CD4-positive, alpha-beta T cell treated with Interferon gamma for 1 hour (primary cell): Measurements from ENCODE around the gene ZNF200.
A peak's percentile ranks its signal among the peaks of the same experiment; 100 is the strongest.
"Not testable (repeated sequence)": the region's sequence is repeated elsewhere in the genome, so short reads cannot be mapped to it uniquely, and the experiment has no call there.

Source experiments
- DNase-seq: peaks from one replicate; pipeline ENCODE4 v3.0.0-alpha.2; 2020

ZNF200 gene

DNA sequence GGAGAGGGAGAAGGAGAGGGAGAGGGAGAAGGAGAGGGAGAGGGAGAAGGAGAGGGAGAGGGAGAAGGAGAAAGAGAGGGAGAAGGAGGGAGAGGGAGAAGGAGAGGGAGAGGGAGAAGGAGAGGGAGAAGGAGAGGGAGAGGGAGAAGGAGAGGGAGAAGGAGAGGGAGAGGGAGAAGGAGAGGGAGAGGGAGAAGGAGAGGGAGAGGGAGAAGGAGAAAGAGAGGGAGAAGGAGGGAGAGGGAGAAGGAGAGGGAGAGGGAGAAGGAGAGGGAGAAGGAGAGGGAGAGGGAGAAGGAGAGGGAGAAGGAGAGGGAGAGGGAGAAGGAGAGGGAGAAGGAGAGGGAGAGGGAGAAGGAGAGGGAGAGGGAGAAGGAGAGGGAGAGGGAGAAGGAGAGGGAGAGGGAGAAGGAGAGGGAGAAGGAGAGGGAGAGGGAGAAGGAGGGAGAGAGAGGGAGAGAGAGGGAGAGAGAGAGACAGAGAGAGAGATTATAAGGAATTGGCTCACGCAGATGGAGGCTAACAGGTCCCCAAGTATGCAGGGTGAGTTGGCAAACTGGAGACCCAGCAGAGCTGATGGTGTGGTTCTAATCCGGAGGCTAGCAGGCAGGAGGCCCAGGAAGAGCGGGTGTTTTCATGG lies 37.1 kb downstream of the ZNF200 start:
- not testable (repeated sequence) for DNase-seq

DNA sequence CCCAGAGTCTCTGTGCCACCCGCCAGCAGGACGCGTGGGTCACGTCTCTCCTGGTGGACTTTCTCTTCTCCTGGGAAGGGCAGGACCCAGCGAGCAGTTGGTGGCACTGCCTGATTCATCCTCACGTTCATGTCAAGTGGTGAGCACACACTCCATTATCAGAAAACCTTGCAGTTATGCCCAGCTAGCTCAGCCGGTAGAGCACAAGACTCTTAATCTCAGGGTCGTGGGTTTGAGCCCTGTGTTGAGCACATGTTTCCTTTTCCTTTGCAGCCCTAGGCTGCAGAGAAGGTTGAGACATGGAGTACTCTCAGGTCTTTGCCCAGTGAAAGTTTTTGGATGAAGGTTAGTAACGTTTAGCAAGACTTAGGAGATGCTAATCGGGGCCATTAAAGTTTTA lies 39.0 kb downstream of the ZNF200 start:
- no peak for DNase-seq

DNA sequence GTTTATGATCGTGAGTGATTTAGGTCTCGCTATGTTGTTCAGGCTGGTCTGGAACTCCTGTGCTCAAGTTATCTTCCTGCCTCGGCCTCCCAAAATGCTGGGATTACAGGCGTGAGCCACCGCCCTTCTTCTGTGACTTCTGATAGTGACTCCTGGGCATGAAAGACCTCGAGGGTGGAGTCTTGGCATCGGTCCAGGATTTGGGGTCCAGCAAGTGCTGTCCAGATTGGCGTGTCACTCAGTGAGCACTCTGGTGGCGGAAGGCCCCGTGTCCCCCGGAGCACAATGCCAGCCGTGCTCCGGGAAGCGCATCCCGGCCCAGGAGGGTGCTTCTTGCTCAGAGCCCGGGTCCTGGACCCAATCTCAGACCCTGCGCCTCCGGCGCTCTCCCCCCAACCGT lies 40.2 kb downstream of the ZNF200 start:
- DNase-seq, result no peak

DNA sequence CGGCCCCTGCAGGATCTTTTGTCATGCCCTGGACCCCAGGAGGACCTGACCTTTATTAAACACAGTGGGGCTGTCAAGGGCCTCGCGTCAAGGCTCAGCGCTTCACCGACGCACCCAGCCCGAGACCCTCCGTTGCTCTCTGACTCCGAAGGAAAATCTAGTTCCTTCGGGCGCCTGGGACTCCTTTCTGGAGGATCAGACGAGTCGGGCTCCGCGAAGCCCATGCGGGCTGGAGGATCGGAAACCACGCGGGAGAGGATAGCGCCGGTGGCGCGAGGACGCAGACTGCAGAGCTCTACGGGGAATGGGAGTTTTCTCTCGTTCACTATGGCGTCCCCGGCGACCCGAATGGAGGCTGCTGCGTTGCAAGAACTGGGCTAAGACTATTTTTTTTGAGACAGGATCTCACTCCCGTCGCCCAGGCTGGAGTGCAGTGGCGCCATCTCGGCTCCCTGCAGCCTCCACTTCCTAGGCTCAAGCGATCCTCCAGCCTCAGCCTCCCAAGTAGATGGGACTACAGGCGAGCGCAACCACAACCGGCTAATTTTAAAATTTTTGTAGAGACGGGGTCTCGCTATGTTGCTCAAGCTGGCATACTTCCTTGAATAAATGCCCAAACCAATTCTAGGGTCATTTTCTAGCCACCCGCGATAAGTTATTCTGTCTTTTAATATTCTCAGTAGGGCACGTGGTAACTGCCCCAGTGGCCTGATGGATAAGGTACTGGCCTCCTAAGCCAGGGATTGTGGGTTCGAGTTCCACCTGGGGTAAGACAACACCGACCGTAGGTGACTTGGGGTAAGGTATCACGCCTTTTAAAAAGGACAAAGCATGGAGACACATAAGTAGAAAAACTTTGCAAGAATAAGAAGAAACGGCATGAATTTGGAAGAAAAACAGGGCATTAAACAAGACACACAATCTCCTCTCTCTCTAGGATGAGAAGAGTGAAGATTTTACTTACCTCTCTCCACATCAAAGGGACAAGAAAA lies 41.4 kb downstream of the ZNF200 start:
- DNase-seq, result no peak

DNA sequence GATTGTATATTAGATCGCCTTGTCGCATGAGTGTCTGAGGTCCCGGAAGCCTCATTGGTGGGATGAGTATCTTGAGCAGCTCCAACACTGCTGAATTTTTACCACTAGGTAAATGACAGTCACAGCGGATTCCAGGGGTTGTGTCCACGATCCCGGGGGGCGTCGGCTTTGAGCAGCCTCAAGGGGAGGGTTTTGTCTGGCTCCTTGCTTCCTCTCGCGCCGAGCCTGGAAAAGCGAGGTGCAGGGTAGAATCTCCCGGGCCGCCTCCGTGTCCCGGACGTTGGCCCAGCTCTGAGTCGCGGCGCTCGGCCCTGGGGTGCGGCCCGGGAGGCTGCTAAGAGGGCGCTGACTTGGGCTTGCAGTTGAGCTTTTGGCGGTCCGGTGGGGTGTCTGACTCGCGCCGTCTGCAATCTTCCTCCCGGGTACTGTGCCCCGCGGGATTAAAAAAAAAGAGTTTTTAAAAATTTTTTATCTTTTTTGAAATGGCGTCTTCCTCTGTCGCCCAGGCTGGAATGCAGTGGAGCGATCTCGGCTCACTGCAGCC lies 42.4 kb downstream of the ZNF200 start:
- no peak for DNase-seq

DNA sequence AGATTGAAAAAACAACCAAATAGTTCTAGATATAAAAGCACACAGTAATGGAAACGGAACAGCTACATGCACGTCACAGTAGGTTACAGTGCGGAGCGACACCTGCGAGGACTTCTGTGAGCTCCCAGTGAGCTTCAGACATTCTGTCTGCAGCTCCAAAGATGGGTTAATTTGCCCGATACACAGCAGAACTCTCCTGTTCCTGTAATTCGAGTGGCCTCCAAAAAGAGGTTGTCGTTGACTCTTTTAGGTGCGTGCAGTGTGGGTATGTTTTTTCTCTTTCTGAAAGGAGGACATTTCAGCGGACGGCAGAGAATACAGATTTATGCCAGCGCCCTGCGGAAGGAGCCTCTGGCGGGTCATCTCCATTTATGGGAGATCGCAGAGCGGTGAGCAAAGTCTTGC lies 44.0 kb downstream of the ZNF200 start:
- DNase-seq, result no peak

DNA sequence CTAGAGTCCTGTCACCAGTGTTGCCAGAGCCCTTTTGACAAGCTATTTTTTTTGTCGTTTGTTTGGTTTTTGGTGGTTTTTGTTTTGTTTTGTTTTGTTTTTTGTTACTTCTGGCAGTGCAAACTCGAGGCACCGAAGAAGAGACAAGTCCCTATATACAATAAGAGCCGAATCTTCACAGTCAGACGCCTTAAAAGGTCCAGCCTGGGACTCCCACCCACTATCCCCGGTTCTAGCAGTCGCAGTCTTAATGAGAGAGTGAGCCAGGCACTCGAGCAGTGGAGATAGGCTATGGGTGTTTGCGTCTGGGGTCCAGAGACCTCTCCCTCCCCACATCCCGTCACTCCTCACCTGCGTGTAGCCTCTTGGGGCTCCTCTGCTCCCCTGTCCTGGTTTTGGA lies 45.1 kb downstream of the ZNF200 start:
- DNase-seq, result no peak

DNA sequence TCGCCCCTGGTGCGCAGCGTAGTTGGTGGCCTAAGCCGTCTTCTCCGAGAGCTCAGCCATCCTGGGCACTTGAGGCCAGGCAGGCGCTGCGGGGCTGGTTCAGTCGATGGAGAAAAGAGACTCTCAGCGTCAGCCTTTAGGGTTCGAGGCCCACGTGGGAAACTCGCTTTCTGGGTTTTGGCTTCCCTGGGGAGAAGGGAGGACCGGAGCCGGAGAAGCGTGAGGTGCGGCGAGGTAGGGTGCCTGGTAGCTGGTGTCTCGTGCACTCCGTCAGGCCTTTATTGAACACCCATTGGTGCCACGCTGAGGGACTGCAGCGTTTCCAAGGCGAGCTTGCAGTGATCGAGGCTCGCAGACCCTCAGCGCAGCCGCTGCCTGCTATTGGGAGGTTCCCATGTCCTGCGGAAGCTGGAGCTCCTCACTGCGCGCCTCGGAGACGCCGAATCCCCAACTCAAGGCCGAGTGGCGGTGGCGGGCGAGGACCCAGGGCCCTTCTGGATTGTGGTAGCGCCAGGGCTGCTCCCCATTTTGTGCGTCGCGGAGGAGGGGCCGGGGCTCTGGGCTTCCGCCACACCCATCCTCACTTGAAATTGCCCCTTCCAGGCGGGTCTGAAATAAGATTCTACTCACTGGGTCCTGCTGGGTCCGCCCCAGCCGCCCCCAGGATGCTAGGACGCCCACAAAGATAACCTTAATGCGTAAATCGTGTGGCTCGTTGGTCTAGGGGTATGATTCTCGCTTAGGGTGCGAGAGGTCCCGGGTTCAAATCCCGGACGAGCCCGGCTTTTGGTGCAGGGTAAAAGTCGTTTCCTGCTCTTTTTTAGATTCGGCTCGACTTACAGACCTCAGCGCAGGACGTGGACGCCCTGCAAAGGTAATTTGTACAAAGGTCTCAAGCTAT lies 45.8 kb downstream of the ZNF200 start:
- no peak for DNase-seq

DNA sequence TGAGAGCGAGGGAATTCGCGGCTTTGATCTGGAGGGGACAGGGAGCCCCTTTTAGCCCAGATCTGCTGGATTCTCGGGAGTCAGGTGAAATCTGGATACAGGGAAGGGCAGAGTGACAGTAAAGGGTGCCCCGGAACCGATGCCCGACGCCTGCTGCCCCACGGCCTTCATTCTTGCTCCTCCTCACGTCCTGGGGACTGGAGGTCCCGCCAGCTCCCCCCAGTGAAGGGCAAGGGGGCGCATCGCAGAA lies 46.4 kb downstream of the ZNF200 start:
- DNase-seq, result no peak

DNA sequence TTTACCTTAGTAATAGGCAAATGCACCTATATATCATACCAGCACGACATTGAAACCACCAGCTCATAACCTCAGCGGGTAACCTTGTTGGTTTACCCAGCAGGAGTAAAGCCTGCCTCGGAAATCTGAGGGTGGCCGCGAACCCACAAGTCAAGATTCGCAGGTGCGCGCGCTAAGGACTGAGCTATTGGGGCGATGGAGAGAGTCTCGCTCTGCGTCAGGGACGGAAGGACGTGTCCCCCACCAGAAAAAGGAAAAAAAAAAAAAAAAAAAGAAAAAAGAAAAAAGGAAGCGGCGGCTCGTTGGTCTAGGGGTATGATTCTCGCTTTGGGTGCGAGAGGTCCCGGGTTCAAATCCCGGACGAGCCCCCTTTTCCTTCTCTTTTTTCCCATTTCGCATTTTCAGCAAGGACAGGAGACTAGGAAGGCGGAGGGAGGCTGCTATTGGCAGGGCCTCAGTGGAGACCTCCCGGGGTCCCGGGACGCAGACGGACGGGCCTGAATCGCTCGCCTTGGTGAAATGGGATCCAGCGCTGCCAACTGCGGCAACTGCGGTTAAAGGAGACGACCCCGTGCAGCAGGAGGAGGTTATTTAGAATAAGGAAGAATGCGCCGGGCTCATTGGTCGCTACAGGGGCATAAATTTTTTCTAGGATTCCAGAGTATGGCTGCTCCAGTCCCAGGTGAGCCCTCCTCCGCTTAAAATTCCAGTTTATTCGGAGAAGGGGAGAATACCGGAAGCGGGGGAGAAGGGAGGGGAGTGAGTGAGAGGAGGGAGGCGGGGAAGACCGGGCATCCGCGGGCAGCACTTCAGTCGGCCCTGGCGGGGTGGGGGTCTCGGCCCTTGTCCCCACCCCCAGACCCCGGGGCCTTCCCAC lies 46.9 kb downstream of the ZNF200 start, which contains the start of gene OR1F1:
Gene OR1F1, plus strand, starts transcription at position 407 of the 877 bp plus-strand sequence.
- peak; percentile 52 for DNase-seq

DNA sequence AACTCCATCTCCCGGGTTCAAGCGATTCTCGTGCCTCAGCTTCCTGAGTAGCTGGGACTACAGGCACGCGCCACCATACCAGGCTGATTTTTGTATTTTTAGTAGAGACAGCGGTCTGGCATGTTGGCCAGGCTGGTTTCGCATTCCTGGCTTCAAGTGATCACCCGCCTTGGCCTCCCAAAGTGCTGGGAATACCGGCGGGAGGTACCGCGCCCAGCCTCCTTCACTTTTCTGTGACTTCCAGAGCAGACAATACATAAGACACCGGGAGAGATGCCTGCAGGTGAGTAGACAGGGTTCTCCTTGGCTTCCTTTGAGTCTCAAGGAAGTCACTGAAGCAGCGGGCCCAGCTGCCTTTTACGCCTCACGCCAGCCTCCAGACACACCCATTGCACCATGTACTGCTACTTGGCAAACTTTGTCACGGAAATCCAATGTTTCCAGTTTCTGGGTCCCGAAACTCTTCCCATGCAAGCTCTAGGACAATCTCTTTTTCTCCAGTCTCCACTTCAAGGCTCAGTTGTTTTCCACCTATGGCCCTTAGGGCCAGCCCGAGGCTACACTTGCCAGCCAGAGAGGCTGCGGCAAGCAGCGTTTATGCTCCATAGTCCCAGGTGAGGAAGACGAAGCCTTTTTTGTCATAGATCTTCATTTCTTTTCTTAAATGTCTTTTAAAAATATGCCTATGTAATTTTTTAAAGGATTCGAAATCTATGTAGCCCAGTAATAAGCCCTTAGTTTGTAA lies 47.8 kb downstream of the ZNF200 start:
- no peak for DNase-seq

DNA sequence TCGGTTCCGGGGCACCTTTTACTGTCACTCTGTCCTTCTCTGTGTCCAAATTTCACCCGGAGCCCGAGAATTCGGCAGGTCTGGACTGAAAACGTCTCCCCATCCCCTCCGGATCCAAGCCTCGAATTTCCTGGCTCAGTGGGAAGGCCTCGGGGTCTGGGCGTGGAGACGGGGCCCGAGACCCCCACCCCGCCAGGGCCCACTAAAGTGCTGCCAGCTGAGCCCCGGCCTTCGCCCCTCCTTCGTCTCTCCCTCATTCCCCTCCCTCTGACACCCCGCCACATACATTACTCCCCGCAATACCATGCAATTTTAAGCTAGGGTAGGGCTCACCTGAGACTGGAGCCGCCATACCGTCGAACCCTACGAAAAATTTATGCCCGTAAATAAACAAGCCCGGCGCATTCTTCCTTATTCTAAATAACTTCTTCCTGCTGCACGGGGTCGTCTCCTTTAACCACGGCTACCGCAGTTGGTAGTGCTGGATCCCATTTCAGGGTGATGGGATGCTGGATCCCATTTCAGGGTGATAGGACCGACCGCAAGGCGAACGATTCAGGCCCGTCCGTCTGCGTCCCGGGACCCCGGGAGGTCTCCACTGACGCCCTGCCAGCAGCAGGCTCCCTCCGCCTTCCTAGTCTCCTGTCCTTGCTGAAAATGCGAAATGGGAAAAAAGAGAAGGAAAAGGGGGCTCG lies 51.4 kb downstream of the ZNF200 start:
- no peak for DNase-seq

DNA sequence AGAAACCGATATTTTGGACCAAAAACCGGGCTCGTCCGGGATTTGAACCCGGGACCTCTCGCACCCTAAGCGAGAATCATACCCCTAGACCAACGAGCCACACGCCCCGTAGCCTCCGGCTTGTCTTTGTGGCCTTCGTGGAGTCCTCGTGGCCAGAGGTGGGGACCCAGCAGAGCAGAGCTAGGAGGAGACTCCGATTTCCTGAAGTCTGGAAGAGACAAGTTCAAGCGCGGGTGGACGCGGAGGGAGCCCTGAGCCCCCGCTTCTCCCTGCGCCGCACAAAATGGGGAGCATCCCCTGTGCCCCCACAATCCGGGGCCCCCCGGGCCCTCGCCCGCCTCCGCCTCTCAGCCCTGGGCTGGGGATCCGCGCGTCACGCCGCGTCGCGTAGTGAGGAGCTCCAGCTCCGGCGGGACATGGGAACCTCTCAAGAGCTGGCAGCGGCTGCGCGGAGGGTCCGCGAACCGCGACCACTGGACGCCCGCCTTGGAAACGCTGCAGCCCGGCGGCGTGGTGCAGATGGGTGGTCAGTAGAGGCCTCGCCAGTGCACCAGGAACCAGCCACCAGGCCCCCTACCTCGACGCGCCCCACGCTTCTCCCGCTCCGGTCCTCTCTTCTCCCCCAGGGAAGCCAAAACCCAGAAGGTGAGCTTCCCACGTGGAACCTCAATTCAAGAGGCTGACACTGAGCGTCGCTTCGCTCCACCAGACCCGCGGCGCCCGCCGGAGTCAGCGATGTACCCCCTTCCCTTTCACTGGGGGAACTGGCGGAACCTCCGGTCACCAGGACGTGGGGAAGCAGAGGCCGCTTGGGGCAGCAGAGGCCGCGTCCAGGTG lies 52.1 kb downstream of the ZNF200 start:
- peak; percentile 46 for DNase-seq

DNA sequence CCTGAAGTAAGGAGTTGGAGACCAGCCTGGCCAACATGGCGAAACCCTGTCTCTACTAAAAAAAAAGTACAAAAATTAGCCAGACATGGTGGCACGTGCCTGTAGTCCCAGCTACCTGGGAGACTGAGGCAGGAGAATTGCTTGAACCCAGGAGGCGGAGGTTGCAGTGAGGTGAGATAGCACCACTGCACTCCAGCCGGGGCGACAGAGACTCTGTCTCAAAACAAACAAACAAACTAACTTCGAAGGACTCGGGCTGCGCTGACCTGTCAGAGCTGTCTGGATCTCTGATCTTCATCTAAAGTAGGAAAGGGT lies 52.7 kb downstream of the ZNF200 start:
- not testable (repeated sequence) for DNase-seq

DNA sequence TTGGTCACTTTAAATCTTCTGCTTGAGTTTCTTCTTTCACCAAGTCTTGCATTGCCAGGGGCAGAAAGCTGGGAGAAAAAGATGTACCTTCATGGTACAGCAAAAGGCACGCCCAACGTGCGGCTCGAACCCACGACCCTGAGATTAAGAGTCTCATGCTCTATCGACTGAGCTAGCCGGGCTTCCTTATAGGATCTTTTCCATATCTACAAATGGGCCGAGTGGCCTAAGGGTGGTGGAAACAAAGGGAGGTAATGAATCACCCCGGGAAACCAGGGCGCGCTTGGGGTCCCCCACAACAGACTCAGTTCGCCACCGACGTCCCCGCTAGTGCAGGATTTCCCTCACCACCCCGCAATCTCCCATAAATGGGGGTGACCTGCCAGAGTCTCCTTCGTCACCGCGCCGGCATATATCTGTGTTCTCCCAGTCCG lies 54.5 kb downstream of the ZNF200 start:
- DNase-seq, result no peak

DNA sequence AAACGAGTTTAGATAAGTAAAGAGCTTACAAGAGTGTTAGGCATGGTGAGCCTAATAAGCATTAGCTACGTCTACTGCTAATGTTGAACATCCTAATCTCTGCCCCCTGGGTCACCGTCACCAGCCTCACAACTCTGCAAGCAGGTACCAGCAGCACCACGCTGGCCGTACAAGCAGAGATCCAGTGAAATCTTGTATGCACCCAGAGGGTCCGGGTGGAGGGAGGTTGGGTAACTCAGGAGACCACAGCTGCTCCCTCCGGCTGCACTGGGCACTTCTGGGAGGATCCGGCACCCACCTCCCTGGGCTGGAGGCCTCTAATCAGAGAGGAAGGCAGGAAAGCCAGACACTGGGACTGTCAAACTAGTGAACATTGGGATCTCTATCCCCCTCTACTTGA lies 55.3 kb downstream of the ZNF200 start:
- DNase-seq, result no peak

DNA sequence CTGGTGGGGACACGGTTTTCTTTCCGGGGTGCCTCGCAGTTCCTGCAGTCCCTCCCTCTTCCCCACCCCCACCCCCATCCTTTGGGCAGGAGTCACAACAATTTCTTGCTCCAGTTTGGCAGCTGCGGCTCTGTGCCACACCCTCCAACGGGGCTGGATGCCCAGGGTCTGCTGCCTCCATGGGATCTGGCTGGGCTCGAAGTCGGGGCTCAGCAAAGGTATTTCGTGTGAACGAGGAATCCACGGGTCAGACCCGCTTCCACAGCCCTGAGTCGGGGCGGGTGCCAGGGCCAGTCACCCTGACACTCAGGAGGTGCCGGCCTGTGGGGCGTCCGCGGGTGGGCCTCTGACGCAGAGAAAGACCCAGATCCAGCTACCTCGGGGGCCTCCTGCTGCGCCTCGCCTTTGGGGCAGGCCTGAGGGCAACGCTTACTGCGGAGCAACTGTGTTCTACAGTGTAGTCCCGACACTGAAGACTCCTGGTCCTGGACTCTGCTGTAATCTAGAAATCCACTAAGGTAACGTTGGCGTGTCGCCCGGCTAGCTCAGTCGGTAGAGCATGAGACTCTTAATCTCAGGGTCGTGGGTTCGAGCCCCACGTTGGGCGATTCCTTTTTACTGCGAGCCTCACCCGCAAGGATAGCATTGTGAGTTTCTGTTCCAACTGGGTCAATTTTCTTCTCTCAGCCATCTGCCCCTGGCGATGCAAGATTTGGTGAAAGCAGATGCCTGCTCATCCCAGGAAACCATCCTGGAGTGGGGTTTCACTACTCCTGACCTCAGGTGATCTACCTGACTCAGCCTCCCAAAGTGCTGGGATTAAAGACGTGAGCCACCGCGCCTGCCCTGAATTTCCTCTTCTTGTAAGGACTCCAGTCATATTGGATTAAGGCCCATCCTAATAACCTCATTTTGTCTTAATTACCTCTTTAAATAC lies 59.5 kb downstream of the ZNF200 start:
- DNase-seq, result no peak

DNA sequence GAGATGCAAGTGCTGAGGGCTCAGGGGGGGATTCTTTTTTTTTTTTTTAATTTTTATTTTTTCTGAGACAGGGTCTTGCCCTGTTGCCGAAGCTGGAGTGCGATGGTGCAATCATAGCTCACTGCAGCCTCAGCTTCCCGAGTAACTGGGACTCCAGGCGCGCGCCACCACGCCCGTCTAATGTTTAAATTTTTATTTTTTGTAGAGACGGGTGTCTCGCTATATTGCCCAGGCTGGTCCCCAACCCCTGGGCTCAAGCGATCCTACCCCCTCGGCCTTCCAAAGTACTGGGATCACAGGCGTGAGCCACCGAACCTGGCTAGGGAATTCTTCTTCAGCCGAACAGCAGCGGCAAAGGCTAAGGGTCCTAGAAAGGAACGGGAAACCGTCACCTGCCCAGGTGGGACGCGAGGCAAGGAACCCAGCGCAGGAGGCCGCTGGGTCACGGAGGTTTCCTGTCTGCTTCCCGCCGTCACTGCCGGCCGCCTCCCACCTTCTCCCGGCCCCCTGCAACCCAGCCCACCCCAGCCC lies 60.3 kb downstream of the ZNF200 start:
- no peak for DNase-seq
